Measurements from ENCODE around the gene CAP2.

DNA sequence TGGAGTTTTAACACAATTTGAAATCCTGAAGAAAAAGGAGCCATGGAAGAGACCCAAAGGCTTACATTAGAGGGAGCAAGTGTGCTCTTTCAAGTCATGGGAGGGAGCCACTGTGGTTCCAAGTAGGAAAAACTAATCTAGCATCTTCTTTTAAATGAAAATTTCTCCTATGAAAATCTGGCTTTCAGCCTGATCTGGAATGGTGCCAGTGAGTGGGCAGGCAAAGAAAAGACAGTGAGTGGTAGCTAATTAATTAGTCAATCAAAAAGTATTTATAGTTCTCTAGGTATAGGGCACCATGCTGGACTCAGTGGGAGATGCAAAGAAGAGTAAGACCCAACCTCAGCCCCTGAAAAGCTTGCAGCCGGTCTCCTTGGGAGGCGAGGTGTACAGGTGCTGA, 21.9 kb downstream of the CAP2 start:
- TF ChIP-seq NR3C1 (CRISPR knock-in tag; conservative IDR thresholded peaks at IDR 0.05; ENCODE audit: low read depth) (no peak), SP1 (CRISPR knock-in tag; conservative IDR thresholded peaks at IDR 0.05) (no peak), TP53 (CRISPR knock-in tag; IDR thresholded peaks at IDR 0.05) (no peak), CREM (CRISPR knock-in tag; IDR thresholded peaks at IDR 0.05) (no peak), ZNF121 (CRISPR knock-in tag; IDR thresholded peaks at IDR 0.05) (no peak), MXD4 (CRISPR knock-in tag; IDR thresholded peaks at IDR 0.05; ENCODE audit: borderline replicate concordance) (no peak), NFYB (CRISPR knock-in tag; conservative IDR thresholded peaks at IDR 0.05; ENCODE audit: low read depth) (no peak), GABPB1 (CRISPR knock-in tag; IDR thresholded peaks at IDR 0.05) (no peak)
- TF ChIP-seq, protein P1, sequence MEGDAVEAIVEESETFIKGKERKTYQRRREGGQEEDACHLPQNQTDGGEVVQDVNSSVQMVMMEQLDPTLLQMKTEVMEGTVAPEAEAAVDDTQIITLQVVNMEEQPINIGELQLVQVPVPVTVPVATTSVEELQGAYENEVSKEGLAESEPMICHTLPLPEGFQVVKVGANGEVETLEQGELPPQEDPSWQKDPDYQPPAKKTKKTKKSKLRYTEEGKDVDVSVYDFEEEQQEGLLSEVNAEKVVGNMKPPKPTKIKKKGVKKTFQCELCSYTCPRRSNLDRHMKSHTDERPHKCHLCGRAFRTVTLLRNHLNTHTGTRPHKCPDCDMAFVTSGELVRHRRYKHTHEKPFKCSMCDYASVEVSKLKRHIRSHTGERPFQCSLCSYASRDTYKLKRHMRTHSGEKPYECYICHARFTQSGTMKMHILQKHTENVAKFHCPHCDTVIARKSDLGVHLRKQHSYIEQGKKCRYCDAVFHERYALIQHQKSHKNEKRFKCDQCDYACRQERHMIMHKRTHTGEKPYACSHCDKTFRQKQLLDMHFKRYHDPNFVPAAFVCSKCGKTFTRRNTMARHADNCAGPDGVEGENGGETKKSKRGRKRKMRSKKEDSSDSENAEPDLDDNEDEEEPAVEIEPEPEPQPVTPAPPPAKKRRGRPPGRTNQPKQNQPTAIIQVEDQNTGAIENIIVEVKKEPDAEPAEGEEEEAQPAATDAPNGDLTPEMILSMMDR (IDR thresholded peaks at IDR 0.05), result no peak
- TF ChIP-seq, protein P2, sequence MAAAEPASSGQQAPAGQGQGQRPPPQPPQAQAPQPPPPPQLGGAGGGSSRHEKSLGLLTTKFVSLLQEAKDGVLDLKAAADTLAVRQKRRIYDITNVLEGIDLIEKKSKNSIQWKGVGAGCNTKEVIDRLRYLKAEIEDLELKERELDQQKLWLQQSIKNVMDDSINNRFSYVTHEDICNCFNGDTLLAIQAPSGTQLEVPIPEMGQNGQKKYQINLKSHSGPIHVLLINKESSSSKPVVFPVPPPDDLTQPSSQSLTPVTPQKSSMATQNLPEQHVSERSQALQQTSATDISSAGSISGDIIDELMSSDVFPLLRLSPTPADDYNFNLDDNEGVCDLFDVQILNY (CRISPR knock-in tag; IDR thresholded peaks at IDR 0.05), result no peak
- TF ChIP-seq, protein P3, sequence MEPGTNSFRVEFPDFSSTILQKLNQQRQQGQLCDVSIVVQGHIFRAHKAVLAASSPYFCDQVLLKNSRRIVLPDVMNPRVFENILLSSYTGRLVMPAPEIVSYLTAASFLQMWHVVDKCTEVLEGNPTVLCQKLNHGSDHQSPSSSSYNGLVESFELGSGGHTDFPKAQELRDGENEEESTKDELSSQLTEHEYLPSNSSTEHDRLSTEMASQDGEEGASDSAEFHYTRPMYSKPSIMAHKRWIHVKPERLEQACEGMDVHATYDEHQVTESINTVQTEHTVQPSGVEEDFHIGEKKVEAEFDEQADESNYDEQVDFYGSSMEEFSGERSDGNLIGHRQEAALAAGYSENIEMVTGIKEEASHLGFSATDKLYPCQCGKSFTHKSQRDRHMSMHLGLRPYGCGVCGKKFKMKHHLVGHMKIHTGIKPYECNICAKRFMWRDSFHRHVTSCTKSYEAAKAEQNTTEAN (CRISPR knock-in tag; IDR thresholded peaks at IDR 0.05), result no peak
- TF ChIP-seq, protein P4, sequence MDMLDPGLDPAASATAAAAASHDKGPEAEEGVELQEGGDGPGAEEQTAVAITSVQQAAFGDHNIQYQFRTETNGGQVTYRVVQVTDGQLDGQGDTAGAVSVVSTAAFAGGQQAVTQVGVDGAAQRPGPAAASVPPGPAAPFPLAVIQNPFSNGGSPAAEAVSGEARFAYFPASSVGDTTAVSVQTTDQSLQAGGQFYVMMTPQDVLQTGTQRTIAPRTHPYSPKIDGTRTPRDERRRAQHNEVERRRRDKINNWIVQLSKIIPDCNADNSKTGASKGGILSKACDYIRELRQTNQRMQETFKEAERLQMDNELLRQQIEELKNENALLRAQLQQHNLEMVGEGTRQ (CRISPR knock-in tag; IDR thresholded peaks at IDR 0.05), result no peak
